ENCODE data around the gene NCBP3. TPM values are rescaled to one million over a fixed set of nuclear protein-coding genes. Genes with fewer than 3 reads are reported as not detected.

NCBP3 gene, protein sequence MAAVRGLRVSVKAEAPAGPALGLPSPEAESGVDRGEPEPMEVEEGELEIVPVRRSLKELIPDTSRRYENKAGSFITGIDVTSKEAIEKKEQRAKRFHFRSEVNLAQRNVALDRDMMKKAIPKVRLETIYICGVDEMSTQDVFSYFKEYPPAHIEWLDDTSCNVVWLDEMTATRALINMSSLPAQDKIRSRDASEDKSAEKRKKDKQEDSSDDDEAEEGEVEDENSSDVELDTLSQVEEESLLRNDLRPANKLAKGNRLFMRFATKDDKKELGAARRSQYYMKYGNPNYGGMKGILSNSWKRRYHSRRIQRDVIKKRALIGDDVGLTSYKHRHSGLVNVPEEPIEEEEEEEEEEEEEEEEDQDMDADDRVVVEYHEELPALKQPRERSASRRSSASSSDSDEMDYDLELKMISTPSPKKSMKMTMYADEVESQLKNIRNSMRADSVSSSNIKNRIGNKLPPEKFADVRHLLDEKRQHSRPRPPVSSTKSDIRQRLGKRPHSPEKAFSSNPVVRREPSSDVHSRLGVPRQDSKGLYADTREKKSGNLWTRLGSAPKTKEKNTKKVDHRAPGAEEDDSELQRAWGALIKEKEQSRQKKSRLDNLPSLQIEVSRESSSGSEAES
- total RNA-seq, result 14.9 and 27.9 TPM in 2 replicates

DNA sequence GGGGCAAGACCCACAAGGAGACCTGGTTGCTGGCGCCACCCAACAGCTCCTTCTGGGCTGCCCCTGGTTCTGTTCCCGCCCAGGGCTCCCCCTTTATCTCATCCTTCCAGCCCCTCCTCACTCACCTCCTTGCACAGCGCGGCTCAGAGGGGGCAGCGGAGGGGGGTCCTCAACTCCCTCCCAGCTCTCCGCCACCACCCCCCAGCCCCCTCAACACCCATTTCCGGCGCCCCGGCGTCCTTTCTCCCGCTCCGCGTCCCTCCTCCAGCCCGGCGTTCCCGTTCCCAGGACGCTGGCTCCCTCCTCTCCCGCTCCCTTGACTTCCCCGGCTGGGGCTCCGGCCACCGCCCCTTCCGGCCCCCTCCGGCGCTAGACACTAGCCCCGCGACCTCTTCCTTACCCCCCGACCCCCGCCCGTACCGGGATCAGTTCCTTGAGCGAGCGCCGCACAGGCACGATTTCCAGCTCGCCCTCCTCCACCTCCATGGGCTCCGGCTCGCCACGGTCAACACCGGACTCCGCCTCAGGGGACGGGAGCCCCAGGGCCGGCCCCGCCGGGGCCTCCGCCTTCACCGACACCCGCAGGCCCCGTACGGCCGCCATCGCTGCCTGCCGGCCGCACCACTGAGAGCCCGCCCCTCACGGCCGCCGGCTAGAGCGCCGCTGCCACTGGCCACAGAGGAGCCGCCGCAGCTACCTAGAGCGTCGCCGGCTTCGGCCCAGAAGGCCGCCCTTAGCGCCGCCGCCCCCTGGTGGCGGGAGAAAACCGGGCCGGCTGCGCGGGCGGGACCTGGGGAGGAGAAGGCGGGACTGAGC, at the start of gene NCBP3:
NCBP3 (minus strand) TSS at position 626 of the 816 bp plus-strand sequence; CDS start at position 603, 23 bp downstream.

DNA sequence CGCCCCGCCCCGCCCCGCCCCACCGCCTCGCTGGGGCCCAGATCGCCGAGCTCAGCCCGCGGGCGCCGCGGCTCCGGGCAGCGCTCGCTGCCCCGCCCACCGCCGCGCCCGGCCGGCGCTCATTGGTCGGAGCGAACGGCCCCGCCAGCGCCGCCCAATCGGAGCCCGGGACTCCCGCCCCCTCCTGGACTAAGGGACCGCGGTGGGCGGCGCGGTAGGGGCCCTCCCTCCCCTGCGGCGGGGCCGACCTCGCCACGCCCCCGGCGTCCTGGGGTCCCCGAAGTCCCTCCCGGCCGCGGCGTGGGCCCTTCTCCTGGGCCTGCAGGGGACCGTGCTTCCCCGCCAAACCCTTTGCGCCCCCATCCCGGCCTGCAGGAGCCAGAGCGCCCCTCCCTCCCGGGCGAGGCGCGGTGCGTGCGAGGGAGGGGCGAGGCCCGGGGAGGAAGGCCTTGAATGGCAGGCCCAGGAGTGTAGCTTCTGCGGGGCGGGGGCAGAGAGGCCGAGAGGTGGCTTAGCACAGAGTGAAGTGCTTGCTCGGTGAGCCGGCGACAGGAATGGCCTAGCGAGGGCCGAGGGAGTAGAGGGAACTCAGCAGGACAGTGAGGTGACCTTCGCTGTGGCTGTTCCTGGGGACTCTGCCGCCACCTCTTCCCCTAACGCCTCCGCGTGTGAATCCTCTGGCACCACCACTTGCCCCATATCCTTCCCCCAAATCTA, 47.1 kb upstream of the NCBP3 start, which contains the start of gene CAMKK1:
CAMKK1 (minus strand) TSS at position 51 of the 717 bp plus-strand sequence. CDS start 7,366 bp downstream, outside the sequence.

DNA sequence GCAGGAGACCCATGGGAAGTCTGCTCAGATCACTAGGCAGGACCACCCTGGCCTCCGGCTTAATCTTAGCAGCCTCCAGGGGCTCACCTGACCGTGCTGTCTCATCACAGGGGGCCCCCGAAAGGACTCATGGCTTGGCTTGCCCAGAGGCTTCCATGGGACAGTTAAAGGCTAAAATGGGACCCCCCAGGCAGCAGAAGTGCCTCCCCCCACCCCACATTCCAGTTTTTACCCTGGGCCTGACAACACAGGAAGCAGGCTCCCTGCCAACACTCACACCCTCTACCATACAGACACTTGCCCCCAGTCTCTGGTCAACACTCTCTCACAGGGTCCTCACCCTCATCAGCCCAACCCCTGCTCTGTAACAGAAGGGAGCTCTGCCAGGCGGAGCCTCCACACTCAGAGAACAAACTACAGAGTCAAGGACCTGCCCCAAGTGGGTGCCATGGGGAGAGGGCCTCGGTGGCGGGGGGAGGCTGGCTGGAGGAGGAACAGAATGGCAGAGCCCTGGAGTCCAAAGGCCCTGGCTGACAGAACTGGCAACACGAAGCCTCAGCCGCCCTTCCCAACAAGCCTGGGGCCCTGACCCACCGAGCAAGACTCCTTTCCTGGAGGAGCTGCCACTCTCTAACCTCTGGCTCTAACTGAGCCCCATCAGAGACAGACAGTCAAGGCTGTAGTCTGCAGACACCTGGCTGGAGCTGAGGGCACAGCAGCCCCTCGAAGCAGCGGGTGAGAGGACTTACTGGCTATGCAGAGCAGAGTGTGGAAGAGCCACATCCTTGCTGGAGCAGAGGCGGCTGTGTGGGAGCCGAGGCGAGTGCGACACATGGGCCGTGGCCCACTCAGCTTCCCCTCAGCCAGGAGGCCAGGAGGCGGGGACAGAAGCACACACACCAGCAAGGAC, 45.4 kb downstream of the NCBP3 start, which contains the start of gene ITGAE:
ITGAE (minus strand) TSS at position 827 of the 910 bp plus-strand sequence; CDS start at position 783, 44 bp downstream.

Other genes with a start within 250 kb of the NCBP3 start
- 0.26 and 2.2 TPM in 2 replicates for gene TRPV1, start 236.8 kb downstream of the NCBP3 start, total RNA-seq
- 15.1 and 16.4 TPM in 2 replicates for gene SHPK, start 210.0 kb downstream of the NCBP3 start, total RNA-seq
- gene CTNS, start 209.5 kb downstream of the NCBP3 start, total RNA-seq, result 13.8 and 47.3 TPM in 2 replicates
- 154 and 375 TPM in 2 replicates for gene TAX1BP3, start 177.7 kb downstream of the NCBP3 start, total RNA-seq
- gene EMC6, start 177.4 kb downstream of the NCBP3 start, total RNA-seq, result 12.3 and 26.0 TPM in 2 replicates
- 0.88 and 3.6 TPM in 2 replicates for gene P2RX5, start 150.1 kb downstream of the NCBP3 start, total RNA-seq
- gene HASPIN, start 122.3 kb downstream of the NCBP3 start, total RNA-seq, result 4.6 and 8.0 TPM in 2 replicates
- gene ITGAE, start 45.1 kb downstream of the NCBP3 start, total RNA-seq, result 26.0 and 27.7 TPM in 2 replicates
- gene CAMKK1, start 46.8 kb upstream of the NCBP3 start, total RNA-seq, result 0.96 and 3.0 TPM in 2 replicates
- gene P2RX1, start 70.2 kb upstream of the NCBP3 start, total RNA-seq, result 0.26 and 0.48 TPM in 2 replicates
- gene ATP2A3, start 118.2 kb upstream of the NCBP3 start, total RNA-seq, result 5.0 and 24.2 TPM in 2 replicates

Measured in epithelial cell of alveolus of lung (primary cell).